ENCODE results near the gene GSG1L2. TPM values are rescaled to one million over a fixed set of nuclear protein-coding genes. Genes with fewer than 3 reads are reported as not detected.

Gene GSG1L2
- total RNA-seq, 2 experiments from 2014 or later, result not detected

DNA sequence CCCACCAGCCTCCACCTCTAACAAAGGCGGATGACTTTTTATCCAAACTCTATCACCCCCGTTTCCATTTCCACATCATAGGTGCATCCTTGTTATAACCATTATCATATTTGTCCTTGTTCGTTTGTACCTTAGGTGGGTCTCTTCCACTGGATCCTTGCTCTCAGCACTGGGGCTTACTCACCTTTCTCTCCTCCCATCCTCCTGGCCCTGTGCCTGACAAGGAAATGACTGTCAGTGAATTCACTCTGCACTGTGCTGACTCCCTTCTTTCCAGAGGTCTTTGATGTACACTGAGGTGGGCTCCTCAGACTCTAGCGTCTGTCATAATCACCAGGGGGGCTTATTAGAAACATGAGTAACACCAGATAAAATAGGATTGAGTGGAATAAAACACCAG, 3.1 kb downstream of the GSG1L2 start:
- DNase-seq (no peak), ATAC-seq (ENCODE audit: poor library complexity) (no peak)
- ChIA-PET POLR2A (no interaction called here), CTCF (no interaction called here)
- Mint-ChIP-seq H3K36me3 (ENCODE audit: low read depth) (no peaks in the 10 kb centered on the region), H3K9me3 (no peaks in the 10 kb centered on the region), H3K4me1 (ENCODE audit: low read depth) (no peaks in the 10 kb centered on the region), H3K27me3 (no peaks in the 10 kb centered on the region), H3K27ac (no peak overlapping the region), H3K4me3 (no peak overlapping the region)
- Histone ChIP-seq H3K9me3 (ENCODE audit: control insufficient read depth in 1 of 2, insufficient read depth in 1 of 2, low read length in 2 of 2) (peaks cover 0 to 7% of the 10 kb centered on the region in 2 experiments), H3K36me3 (ENCODE audit: insufficient read depth, low read length) (no peaks in the 10 kb centered on the region), H3K27ac (ENCODE audit: low read depth in 1 of 2, low read length in 2 of 2) (no peak overlapping the region), H3K27me3 (ENCODE audit: control insufficient read depth in 1 of 2, insufficient read depth in 2 of 2, low read length in 2 of 2) (no peaks in the 10 kb centered on the region), H3K4me3 (ENCODE audit: low read length) (no peak overlapping the region), H3K4me1 (ENCODE audit: insufficient read depth, low read length) (no peaks in the 10 kb centered on the region)
- intact Hi-C loops (cut with DNase I, micrococcal nuclease), result no loop called here
- TF ChIP-seq, protein P1, sequence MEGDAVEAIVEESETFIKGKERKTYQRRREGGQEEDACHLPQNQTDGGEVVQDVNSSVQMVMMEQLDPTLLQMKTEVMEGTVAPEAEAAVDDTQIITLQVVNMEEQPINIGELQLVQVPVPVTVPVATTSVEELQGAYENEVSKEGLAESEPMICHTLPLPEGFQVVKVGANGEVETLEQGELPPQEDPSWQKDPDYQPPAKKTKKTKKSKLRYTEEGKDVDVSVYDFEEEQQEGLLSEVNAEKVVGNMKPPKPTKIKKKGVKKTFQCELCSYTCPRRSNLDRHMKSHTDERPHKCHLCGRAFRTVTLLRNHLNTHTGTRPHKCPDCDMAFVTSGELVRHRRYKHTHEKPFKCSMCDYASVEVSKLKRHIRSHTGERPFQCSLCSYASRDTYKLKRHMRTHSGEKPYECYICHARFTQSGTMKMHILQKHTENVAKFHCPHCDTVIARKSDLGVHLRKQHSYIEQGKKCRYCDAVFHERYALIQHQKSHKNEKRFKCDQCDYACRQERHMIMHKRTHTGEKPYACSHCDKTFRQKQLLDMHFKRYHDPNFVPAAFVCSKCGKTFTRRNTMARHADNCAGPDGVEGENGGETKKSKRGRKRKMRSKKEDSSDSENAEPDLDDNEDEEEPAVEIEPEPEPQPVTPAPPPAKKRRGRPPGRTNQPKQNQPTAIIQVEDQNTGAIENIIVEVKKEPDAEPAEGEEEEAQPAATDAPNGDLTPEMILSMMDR (IDR thresholded peaks at IDR 0.05), result no peak

DNA sequence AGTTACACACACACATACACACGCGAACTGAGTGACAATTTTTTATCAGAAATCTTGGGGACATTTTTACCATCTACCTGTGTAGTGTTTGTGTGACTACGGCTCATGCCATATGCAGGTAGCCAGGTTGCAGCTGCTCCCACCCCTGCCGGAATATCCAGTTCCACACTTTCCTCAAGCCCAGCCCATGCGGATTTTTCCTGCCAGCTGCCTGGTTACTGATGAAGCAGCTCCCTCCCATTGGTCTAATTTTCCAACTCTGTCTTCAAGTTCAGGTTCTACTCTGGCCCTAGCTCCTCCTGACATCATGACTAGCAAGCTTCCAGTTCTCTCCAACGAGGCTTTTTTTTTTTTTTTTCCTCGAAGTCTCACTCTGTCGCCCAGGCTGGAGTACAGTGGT, 4.8 kb downstream of the GSG1L2 start:
- H3K27ac ChIP-seq (ENCODE audit: low read depth in 1 of 2, low read length in 2 of 2), result no peak overlapping the region
- TF ChIP-seq, protein P1 (IDR thresholded peaks at IDR 0.05), result no peak
- H3K36me3 ChIP-seq (ENCODE audit: insufficient read depth, low read length), result no peaks in the 10 kb centered on the region

DNA sequence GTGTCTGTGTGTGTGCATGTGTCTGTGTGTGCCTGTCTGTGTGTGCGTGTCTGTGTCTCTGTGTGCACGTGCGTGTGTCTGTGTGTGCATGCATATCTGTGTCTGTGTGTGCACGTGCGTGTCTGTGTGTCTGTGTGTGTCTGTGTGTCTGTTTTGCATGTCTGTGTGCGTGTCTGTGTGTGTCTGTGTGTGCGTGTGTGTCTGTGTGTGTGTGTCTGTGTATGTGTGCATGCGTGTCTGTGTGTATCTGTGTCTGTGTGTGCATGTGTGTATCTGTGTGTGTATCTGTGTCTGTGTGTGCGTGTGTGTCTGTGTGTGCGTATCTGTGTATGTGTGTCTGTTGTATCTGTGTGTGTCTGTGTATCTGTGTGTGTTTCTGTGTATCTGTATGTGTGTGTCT, 5.4 kb downstream of the GSG1L2 start:
- intact Hi-C loops (cut with DNase I, micrococcal nuclease), result no loop called here
- Histone ChIP-seq H3K4me1 (ENCODE audit: insufficient read depth, low read length) (no peaks in the 10 kb centered on the region), H3K4me3 (ENCODE audit: low read length) (no peak overlapping the region), H3K36me3 (ENCODE audit: insufficient read depth, low read length) (no peaks in the 10 kb centered on the region), H3K9me3 (ENCODE audit: control insufficient read depth in 1 of 2, insufficient read depth in 1 of 2, low read length in 2 of 2) (peaks cover 0 to 3% of the 10 kb centered on the region in 2 experiments), H3K27me3 (ENCODE audit: control insufficient read depth in 1 of 2, insufficient read depth in 2 of 2, low read length in 2 of 2) (no peaks in the 10 kb centered on the region), H3K27ac (ENCODE audit: low read depth in 1 of 2, low read length in 2 of 2) (no peak overlapping the region)
- no peaks in the 10 kb centered on the region for H3K4me1 Mint-ChIP-seq (ENCODE audit: low read depth)
- H3K27ac Mint-ChIP-seq, result no peak overlapping the region
- DNase-seq, result no peak
- H3K4me3 Mint-ChIP-seq, result no peak overlapping the region
- H3K9me3 Mint-ChIP-seq, result no peaks in the 10 kb centered on the region
- ATAC-seq (ENCODE audit: poor library complexity), result no peak
- no peaks in the 10 kb centered on the region for H3K36me3 Mint-ChIP-seq (ENCODE audit: low read depth)
- POLR2A ChIA-PET, result no interaction called here
- TF ChIP-seq, protein P1 (IDR thresholded peaks at IDR 0.05), result no peak
- H3K27me3 Mint-ChIP-seq, result no peaks in the 10 kb centered on the region
- CTCF ChIA-PET, result no interaction called here

More for the DNA sequence above, 4.8 kb downstream of the GSG1L2 start:
- Histone ChIP-seq H3K27me3 (ENCODE audit: control insufficient read depth in 1 of 2, insufficient read depth in 2 of 2, low read length in 2 of 2) (no peaks in the 10 kb centered on the region), H3K4me3 (ENCODE audit: low read length) (no peak overlapping the region), H3K9me3 (ENCODE audit: control insufficient read depth in 1 of 2, insufficient read depth in 1 of 2, low read length in 2 of 2) (peaks cover 0 to 5% of the 10 kb centered on the region in 2 experiments), H3K4me1 (ENCODE audit: insufficient read depth, low read length) (no peaks in the 10 kb centered on the region)
- H3K36me3 Mint-ChIP-seq (ENCODE audit: low read depth), result no peaks in the 10 kb centered on the region
- H3K9me3 Mint-ChIP-seq, result no peaks in the 10 kb centered on the region
- intact Hi-C loops (cut with DNase I, micrococcal nuclease), result no loop called here
- DNase-seq (no peak), ATAC-seq (ENCODE audit: poor library complexity) (no peak)
- H3K27me3 Mint-ChIP-seq, result no peaks in the 10 kb centered on the region
- H3K4me3 Mint-ChIP-seq, result no peak overlapping the region
- H3K4me1 Mint-ChIP-seq (ENCODE audit: low read depth), result no peaks in the 10 kb centered on the region
- POLR2A ChIA-PET, result no interaction called here
- H3K27ac Mint-ChIP-seq, result no peak overlapping the region
- CTCF ChIA-PET, result no interaction called here

All from CD4-positive, alpha-beta T cell (primary cell).